GM10248 (cell line): ENCODE measurements around the gene SPATA25.
A peak's percentile ranks its signal among the peaks of the same experiment; 100 is the strongest.

Experiments
- CTCF ChIA-PET: fragments of 300-600 bp; sonication (Branson Sonifier 250); formaldehyde crosslinking; extraction: SDS; loops from one replicate; lab custom pipeline; 2021; ENCODE audit warnings: antibody characterized with exemption; lab: Yijun Ruan, JAX
- POLR2A ChIA-PET: fragments of 350-650 bp; sonication (Branson Sonifier 250); formaldehyde crosslinking; extraction: SDS; loops from one replicate; lab custom pipeline; 2020; ENCODE audit warnings: antibody characterized with exemption; lab: Yijun Ruan, JAX
- DNase-seq: peaks from one replicate; pipeline ENCODE4 v3.0.0; 2012; ENCODE audit errors: extremely low spot score
- TF ChIP-seq, protein P1 (sequence below): IDR thresholded peaks from 2 replicates; pipeline ENCODE4 v1.5.1; 2012; ENCODE audit warnings: mild to moderate bottlenecking, low read depth; ENCODE audit errors: extremely low read depth, missing control alignments, control extremely low read depth

SPATA25 gene

DNA sequence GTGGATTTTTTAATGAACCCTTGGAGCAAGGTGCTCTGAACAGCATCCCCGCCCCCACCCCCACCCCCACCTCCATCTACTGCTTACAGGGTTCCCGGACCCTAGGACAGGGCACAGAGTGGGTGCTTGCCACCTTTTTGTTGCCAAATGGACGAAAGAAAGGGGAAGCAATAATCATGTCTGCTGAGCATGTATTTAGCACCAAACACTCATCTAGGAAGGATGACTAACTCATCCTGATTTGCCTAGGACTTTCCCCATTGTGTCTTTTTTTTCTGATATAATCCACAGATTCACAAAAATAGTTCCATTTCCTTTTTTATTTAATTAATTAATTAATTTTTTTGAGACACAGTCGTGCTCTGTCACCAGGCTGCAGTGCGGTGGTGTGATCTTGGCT lies 25.7 kb upstream of the SPATA25 start:
- DNase-seq: no peak
- TF ChIP-seq, protein P1, sequence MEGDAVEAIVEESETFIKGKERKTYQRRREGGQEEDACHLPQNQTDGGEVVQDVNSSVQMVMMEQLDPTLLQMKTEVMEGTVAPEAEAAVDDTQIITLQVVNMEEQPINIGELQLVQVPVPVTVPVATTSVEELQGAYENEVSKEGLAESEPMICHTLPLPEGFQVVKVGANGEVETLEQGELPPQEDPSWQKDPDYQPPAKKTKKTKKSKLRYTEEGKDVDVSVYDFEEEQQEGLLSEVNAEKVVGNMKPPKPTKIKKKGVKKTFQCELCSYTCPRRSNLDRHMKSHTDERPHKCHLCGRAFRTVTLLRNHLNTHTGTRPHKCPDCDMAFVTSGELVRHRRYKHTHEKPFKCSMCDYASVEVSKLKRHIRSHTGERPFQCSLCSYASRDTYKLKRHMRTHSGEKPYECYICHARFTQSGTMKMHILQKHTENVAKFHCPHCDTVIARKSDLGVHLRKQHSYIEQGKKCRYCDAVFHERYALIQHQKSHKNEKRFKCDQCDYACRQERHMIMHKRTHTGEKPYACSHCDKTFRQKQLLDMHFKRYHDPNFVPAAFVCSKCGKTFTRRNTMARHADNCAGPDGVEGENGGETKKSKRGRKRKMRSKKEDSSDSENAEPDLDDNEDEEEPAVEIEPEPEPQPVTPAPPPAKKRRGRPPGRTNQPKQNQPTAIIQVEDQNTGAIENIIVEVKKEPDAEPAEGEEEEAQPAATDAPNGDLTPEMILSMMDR: no peak
- CTCF ChIA-PET: no interaction called here
- POLR2A ChIA-PET: no interaction called here

DNA sequence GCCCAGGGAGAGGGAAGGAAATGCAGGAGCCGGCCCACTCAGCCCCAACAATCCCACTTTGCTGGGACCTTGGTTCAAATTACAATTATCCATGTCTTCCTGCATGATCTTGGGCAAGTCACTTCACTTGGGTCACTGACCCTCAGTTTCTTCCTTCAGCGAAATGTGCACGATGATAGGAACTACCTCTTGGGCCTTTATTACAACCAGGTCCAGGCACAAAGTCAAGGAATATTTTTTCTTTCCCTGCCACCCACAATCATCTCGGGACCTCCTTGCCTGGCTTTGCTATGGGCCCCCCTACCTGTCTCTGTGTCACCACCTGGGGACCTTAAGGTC lies 24.9 kb upstream of the SPATA25 start:
- CTCF ChIA-PET: no interaction called here
- TF ChIP-seq, protein P1: no peak
- POLR2A ChIA-PET: no interaction called here
- DNase-seq: no peak

DNA sequence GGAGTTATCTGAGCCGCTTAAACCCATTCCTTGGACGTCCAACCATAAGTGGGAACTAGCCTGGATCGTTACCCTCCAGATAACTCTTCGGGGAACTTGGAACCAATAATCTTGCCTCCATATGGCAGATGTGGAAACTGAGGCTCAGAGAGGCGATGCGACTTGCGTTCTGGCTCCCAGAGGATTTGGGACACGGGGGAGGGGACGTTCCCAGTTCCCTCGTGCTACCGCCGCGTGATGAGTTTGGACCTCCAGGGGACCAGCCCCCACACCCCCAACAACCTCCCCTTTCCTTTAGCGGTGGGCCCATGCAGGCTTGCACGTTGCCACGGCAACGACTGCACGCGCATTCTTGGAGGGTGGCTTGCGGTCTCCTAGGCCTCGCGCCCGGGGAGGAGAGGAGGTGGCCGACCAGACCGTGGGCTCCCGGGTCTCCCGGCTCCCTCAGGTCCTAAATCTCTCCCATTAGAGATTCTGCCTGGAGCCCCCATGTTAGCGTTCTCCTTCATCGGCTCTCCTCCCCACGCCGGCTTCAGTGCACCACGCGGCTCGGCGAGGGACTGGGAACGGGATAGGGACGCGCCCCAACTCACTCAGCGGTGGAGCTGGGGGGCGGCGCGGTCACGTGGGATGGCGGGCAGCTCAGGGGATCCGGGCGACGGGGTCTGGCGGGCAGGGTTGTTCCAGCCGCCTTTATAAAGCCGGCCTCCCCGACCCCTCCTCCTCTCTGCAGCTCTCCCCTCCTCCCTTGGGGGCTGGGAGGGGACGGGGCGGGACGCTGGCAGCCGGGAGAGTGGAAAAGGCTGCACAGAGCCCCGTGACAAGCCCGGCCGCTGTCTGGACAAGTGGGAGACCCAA lies 24.3 kb upstream of the SPATA25 start, which contains the start of gene PLTP:
Gene PLTP, minus strand, starts transcription at position 670 of the 858 bp plus-strand sequence. CDS start 703 bp downstream, outside the sequence.
- peak; percentile 48 for DNase-seq
- ChIA-PET CTCF (interaction anchor here (2.9 kb wide), 1 partner anchor 58 kb away, joined by 7 read pairs; no protein-coding TSS in a partner anchor), POLR2A (interaction anchor here (1.1 to 1.5 kb wide), 2 partner anchors 9 to 22 kb away, joined by 4 to 7 read pairs; no protein-coding TSS in a partner anchor)
- TF ChIP-seq, protein P1: no peak

DNA sequence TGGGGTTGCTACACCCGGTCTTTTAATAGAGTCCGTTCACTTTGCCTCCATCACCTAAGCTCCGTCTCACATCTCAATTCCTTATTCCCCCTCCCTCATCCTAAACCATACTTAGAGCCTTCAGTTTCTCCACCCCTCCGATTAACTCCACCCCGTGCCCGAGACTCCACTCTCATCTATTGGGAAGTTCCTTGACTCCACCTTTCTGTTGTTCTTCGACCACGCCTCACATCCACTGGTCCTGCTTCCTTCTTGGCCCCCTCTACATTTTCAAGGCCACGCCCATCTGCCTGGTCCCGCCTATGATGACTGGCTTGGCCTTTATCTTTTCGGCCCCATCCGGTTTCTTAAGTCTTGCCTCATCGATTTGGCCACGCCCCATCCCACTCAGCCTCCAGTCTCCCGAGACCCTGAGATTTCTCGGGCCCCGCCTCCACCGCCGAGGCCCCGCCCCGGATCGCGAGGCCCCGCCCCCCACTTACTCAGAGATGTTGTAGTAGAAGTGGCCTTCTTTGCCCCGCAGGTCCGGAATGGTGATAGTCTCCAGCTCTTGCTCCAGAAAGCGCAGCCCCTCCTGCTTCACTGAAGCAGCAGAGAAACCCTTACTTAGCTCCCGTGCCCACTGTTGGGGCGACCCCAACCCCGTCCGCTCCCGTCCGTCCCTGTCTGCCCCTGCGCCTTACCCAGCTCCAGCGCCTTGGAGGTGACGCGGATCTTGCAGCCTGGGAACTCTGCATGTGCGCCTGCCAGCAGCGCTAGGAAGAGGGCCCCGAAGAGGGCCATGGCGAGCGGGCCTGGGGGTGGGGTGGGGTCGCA lies 23.5 kb upstream of the SPATA25 start:
- TF ChIP-seq, protein P1: no peak
- DNase-seq: peak; percentile 100
- POLR2A ChIA-PET: interaction anchor here (0.7 to 1.5 kb wide), 3 partner anchors 9 to 21 kb away, joined by 4 to 7 read pairs (median 5); no protein-coding TSS in a partner anchor
- CTCF ChIA-PET: interaction anchor here (1.2 to 2.9 kb wide), 6 partner anchors 8 to 59 kb away, joined by 3 to 7 read pairs (median 6); partner anchors contain the start of genes CTSA and NEURL2

DNA sequence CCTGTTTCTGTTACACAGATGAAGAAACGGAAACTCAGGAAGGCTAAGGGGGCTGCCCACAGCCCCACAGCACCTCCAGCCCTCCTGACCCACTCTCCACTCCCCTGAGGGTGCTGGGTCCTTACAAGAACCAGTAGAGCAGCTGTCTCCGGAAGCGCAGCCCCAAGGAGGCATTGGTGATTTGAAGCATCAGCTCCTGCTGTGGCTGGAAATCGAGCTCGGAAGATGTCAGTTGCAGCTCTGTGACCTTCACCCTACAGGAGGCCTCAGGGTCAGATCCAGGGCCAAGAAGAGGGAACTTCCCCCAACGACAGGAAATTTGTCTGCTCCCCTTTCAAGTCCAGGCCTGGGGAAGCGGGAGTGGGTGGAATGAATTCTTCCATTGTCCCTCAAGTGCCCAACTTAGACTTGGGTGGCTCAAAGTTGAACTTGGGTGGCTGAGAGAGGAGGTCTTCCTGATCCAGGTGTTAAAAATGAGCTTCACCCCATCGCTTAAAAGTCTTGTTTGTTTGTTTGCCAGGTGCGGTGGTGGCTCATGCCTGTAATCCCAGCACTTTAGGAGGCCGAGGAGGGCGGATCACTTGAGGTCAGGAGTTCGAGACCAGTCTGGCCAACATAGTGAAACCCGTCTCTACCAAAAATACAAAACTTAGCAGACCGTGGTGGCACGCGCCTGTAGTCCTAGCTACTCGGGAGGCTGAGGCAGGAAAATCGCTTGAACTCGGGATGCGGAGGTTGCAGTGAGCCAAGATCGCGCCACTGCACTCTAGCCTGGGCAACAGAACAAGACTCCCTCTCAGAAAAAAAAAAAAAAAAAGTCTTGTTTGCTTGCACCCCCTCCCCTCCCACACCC lies 22.6 kb upstream of the SPATA25 start:
- CTCF ChIA-PET: interaction anchor here (0.8 to 2.9 kb wide), 10 partner anchors 9 to 103 kb away, joined by 3 to 7 read pairs (median 4); partner anchors contain the start of genes CTSA, NEURL2 and ZSWIM1
- no peak for DNase-seq
- TF ChIP-seq, protein P1: no peak
- POLR2A ChIA-PET: interaction anchor here (0.7 to 1.5 kb wide), 2 partner anchors 8 to 17 kb away, joined by 5 to 7 read pairs; no protein-coding TSS in a partner anchor
